ENCODE results near the gene MAOA.

The MAOA gene

GRCh38 chrX:43745938-43746721, 90.0 kb downstream of the MAOA start:
- Histone ChIP-seq H3K4me2 (ENCODE audit: low read length) (no peak overlapping the region), H3K9ac (ENCODE audit: low read length) (no peak overlapping the region), H3K4me3 (ENCODE audit: low read depth, low read length) (no peak overlapping the region), H2AFZ (ENCODE audit: insufficient read depth, low read length, poor library complexity) (no peak overlapping the region), H2AK5ac (ENCODE audit: low read length) (no peak overlapping the region), H3K79me1 (ENCODE audit: low read length) (no peaks in the 10 kb centered on the region), H3K36me3 (ENCODE audit: control insufficient read depth in 1 of 2, insufficient read depth in 2 of 2, low read length in 2 of 2) (no peaks in the 10 kb centered on the region), H2BK12ac (ENCODE audit: low read length) (no peak overlapping the region), H4K8ac (ENCODE audit: low read depth, low read length) (no peak overlapping the region), H4K91ac (ENCODE audit: low read depth, low read length) (no peak overlapping the region), H3K4me1 (ENCODE audit: control insufficient read depth in 1 of 2, insufficient read depth in 2 of 2, low read length in 2 of 2) (no peaks in the 10 kb centered on the region), H3K23ac (ENCODE audit: low read length) (no peak overlapping the region), H3K18ac (ENCODE audit: low read length) (no peak overlapping the region), H3K27me3 (ENCODE audit: insufficient read depth, low read length) (no peaks in the 10 kb centered on the region), H3K14ac (ENCODE audit: low read length) (no peak overlapping the region), H4K12ac (ENCODE audit: low read depth, low read length) (no peak overlapping the region), H2BK120ac (ENCODE audit: insufficient read depth, low read length, poor library complexity) (no peak overlapping the region), H3K9me3 (ENCODE audit: insufficient read depth, low read depth, low read length) (no peaks in the 10 kb centered on the region), H3K4ac (ENCODE audit: low read depth, low read length) (no peak overlapping the region), H3K27ac (ENCODE audit: low read depth, low read length) (no peak overlapping the region), H3K79me2 (ENCODE audit: control insufficient read depth, insufficient read depth, low read length, poor library complexity) (no peaks in the 10 kb centered on the region), H2BK5ac (ENCODE audit: low read depth, low read length, poor library complexity) (no peak overlapping the region)
- no CpG with 5 or more reads among the region's 6 CpGs for WGBS (ENCODE audit: extremely low coverage, insufficient coverage, insufficient read length)
- peak in 1 of 2 donors; percentile 18 for DNase-seq

GRCh38 chrX:43747476-43747875, 91.4 kb downstream of the MAOA start:
- no peak overlapping the region for H3K9ac ChIP-seq (ENCODE audit: low read length)
- H3K79me1 ChIP-seq (ENCODE audit: low read length) = no peaks in the 10 kb centered on the region
- no peak overlapping the region for H2BK5ac ChIP-seq (ENCODE audit: low read depth, low read length, poor library complexity)
- no peaks in the 10 kb centered on the region for H3K36me3 ChIP-seq (ENCODE audit: control insufficient read depth in 1 of 2, insufficient read depth in 2 of 2, low read length in 2 of 2)
- WGBS (ENCODE audit: extremely low coverage, insufficient coverage, insufficient read length) = no CpG with 5 or more reads among the region's 2 CpGs
- no peak overlapping the region for H3K4me2 ChIP-seq (ENCODE audit: low read length)
- H3K14ac ChIP-seq (ENCODE audit: low read length) = no peak overlapping the region
- H3K9me3 ChIP-seq (ENCODE audit: insufficient read depth, low read depth, low read length) = no peaks in the 10 kb centered on the region
- no peak overlapping the region for H4K12ac ChIP-seq (ENCODE audit: low read depth, low read length)
- H3K4me1 ChIP-seq (ENCODE audit: control insufficient read depth in 1 of 2, insufficient read depth in 2 of 2, low read length in 2 of 2) = no peaks in the 10 kb centered on the region
- no peak overlapping the region for H2BK120ac ChIP-seq (ENCODE audit: insufficient read depth, low read length, poor library complexity)
- H3K79me2 ChIP-seq (ENCODE audit: control insufficient read depth, insufficient read depth, low read length, poor library complexity) = no peaks in the 10 kb centered on the region
- H2BK12ac ChIP-seq (ENCODE audit: low read length) = no peak overlapping the region
- no peaks in the 10 kb centered on the region for H3K27me3 ChIP-seq (ENCODE audit: insufficient read depth, low read length)
- H3K23ac ChIP-seq (ENCODE audit: low read length) = no peak overlapping the region
- DNase-seq = no peak
- no peak overlapping the region for H3K4ac ChIP-seq (ENCODE audit: low read depth, low read length)
- H3K4me3 ChIP-seq (ENCODE audit: low read depth, low read length) = no peak overlapping the region
- no peak overlapping the region for H3K27ac ChIP-seq (ENCODE audit: low read depth, low read length)
- H4K8ac ChIP-seq (ENCODE audit: low read depth, low read length) = no peak overlapping the region
- H4K91ac ChIP-seq (ENCODE audit: low read depth, low read length) = no peak overlapping the region
- H2AK5ac ChIP-seq (ENCODE audit: low read length) = no peak overlapping the region
- no peak overlapping the region for H3K18ac ChIP-seq (ENCODE audit: low read length)
- no peak overlapping the region for H2AFZ ChIP-seq (ENCODE audit: insufficient read depth, low read length, poor library complexity)

- H2AK5ac ChIP-seq (ENCODE audit: low read length) = no peak overlapping the region
- H3K23ac ChIP-seq (ENCODE audit: low read length) = no peak overlapping the region
- H3K4me1 ChIP-seq (ENCODE audit: control insufficient read depth in 1 of 2, insufficient read depth in 2 of 2, low read length in 2 of 2) = no peaks in the 10 kb centered on the region
- H3K36me3 ChIP-seq (ENCODE audit: control insufficient read depth in 1 of 2, insufficient read depth in 2 of 2, low read length in 2 of 2) = no peaks in the 10 kb centered on the region
- no peak overlapping the region for H4K91ac ChIP-seq (ENCODE audit: low read depth, low read length)
- no peak overlapping the region for H4K8ac ChIP-seq (ENCODE audit: low read depth, low read length)
- no peak overlapping the region for H3K4me2 ChIP-seq (ENCODE audit: low read length)
- no peak overlapping the region for H2BK12ac ChIP-seq (ENCODE audit: low read length)
- H3K79me1 ChIP-seq (ENCODE audit: low read length) = no peaks in the 10 kb centered on the region
- no peaks in the 10 kb centered on the region for H3K27me3 ChIP-seq (ENCODE audit: insufficient read depth, low read length)
- no peaks in the 10 kb centered on the region for H3K79me2 ChIP-seq (ENCODE audit: control insufficient read depth, insufficient read depth, low read length, poor library complexity)
- H3K9ac ChIP-seq (ENCODE audit: low read length) = no peak overlapping the region
- H3K4me3 ChIP-seq (ENCODE audit: low read depth, low read length) = no peak overlapping the region
- no peak overlapping the region for H3K14ac ChIP-seq (ENCODE audit: low read length)
- H3K4ac ChIP-seq (ENCODE audit: low read depth, low read length) = no peak overlapping the region
- no peak overlapping the region for H4K12ac ChIP-seq (ENCODE audit: low read depth, low read length)
- H3K27ac ChIP-seq (ENCODE audit: low read depth, low read length) = no peak overlapping the region
- H2BK120ac ChIP-seq (ENCODE audit: insufficient read depth, low read length, poor library complexity) = no peak overlapping the region
- no peak overlapping the region for H3K18ac ChIP-seq (ENCODE audit: low read length)
- H2AFZ ChIP-seq (ENCODE audit: insufficient read depth, low read length, poor library complexity) = no peak overlapping the region
- no peak overlapping the region for H2BK5ac ChIP-seq (ENCODE audit: low read depth, low read length, poor library complexity)
- WGBS (ENCODE audit: extremely low coverage, insufficient coverage, insufficient read length) = no CpG with 5 or more reads among the region's 6 CpGs
- H3K9me3 ChIP-seq (ENCODE audit: insufficient read depth, low read depth, low read length) = no peaks in the 10 kb centered on the region
- peak; percentile 18 to 74 for DNase-seq
These were observed 94.2 kb downstream of the MAOA start for GRCh38 chrX:43750248-43750676.

GRCh38 chrX:43753637-43754036, 97.5 kb downstream of the MAOA start:
- H3K36me3 ChIP-seq (ENCODE audit: control insufficient read depth in 1 of 2, insufficient read depth in 2 of 2, low read length in 2 of 2) = no peaks in the 10 kb centered on the region
- H3K27me3 ChIP-seq (ENCODE audit: insufficient read depth, low read length) = no peaks in the 10 kb centered on the region
- no peak overlapping the region for H3K23ac ChIP-seq (ENCODE audit: low read length)
- no peaks in the 10 kb centered on the region for H3K4me1 ChIP-seq (ENCODE audit: control insufficient read depth in 1 of 2, insufficient read depth in 2 of 2, low read length in 2 of 2)
- H3K79me2 ChIP-seq (ENCODE audit: control insufficient read depth, insufficient read depth, low read length, poor library complexity) = no peaks in the 10 kb centered on the region
- H4K8ac ChIP-seq (ENCODE audit: low read depth, low read length) = no peak overlapping the region
- H3K14ac ChIP-seq (ENCODE audit: low read length) = no peak overlapping the region
- H3K4me2 ChIP-seq (ENCODE audit: low read length) = no peak overlapping the region
- no peaks in the 10 kb centered on the region for H3K9me3 ChIP-seq (ENCODE audit: insufficient read depth, low read depth, low read length)
- H4K91ac ChIP-seq (ENCODE audit: low read depth, low read length) = no peak overlapping the region
- no peak overlapping the region for H3K18ac ChIP-seq (ENCODE audit: low read length)
- H4K12ac ChIP-seq (ENCODE audit: low read depth, low read length) = no peak overlapping the region
- no peaks in the 10 kb centered on the region for H3K79me1 ChIP-seq (ENCODE audit: low read length)
- no peak overlapping the region for H3K9ac ChIP-seq (ENCODE audit: low read length)
- H3K4ac ChIP-seq (ENCODE audit: low read depth, low read length) = no peak overlapping the region
- H2AFZ ChIP-seq (ENCODE audit: insufficient read depth, low read length, poor library complexity) = no peak overlapping the region
- DNase-seq = no peak
- no peak overlapping the region for H2BK12ac ChIP-seq (ENCODE audit: low read length)
- H2AK5ac ChIP-seq (ENCODE audit: low read length) = no peak overlapping the region
- no CpG with 5 or more reads among the region's 3 CpGs for WGBS (ENCODE audit: extremely low coverage, insufficient coverage, insufficient read length)
- no peak overlapping the region for H2BK5ac ChIP-seq (ENCODE audit: low read depth, low read length, poor library complexity)
- H3K4me3 ChIP-seq (ENCODE audit: low read depth, low read length) = no peak overlapping the region
- H2BK120ac ChIP-seq (ENCODE audit: insufficient read depth, low read length, poor library complexity) = no peak overlapping the region
- H3K27ac ChIP-seq (ENCODE audit: low read depth, low read length) = no peak overlapping the region
